HL-60 (cell line): ENCODE measurements around the gene NUDCD3.

Source experiments
- DNase-seq, 2 experiments: peaks; one replicate each; pipeline ENCODE4 v3.0.0-alpha.2; 2010 to 2020; ENCODE audit warnings: low read depth in 1 of 2, low spot score in 1 of 2
- H3K27ac ChIP-seq: fragments of 250-450 bp; sonication (Bioruptor Pico); replicated peaks from 2 replicates; pipeline ENCODE4 v1.5.1; 2020; ENCODE audit warnings: mild to moderate bottlenecking, moderate library complexity
- H3K27me3 ChIP-seq: fragments of 250-450 bp; sonication (Bioruptor Pico); 2 replicates; pipeline ENCODE4 v1.5.1; 2021; ENCODE audit warnings: mild to moderate bottlenecking, moderate library complexity; ENCODE audit not compliant: insufficient read depth, poor library complexity, severe bottlenecking
- H3K4me3 ChIP-seq: replicated peaks from 2 replicates; pipeline ENCODE4 v1.5.1; 2011; ENCODE audit warnings: mild to moderate bottlenecking, control low read depth, low read length; ENCODE audit not compliant: insufficient read depth
- CTCF ChIP-seq: IDR thresholded peaks from one replicate; pipeline ENCODE4 v1.5.1; 2011; ENCODE audit warnings: low read length, control low read depth, inconsistent platforms; ENCODE audit not compliant: insufficient read depth
- GABPA ChIP-seq: IDR thresholded peaks from 2 replicates; pipeline ENCODE4 v1.6.1; 2012; ENCODE audit warnings: low read depth
- POLR2AphosphoS5 ChIP-seq: IDR thresholded peaks from 2 replicates; pipeline ENCODE4 v1.6.1; 2012; ENCODE audit warnings: low read depth
- REST ChIP-seq: IDR thresholded peaks from 2 replicates; pipeline ENCODE4 v1.6.1; 2012; ENCODE audit warnings: low read depth; ENCODE audit not compliant: insufficient replicate concordance
- SPI1 ChIP-seq: IDR thresholded peaks from 2 replicates; pipeline ENCODE4 v1.6.1; 2012; ENCODE audit warnings: low read depth, mild to moderate bottlenecking, borderline replicate concordance

NUDCD3 gene

GRCh38 chr7:44394636-44395035 lies 95.8 kb downstream of the NUDCD3 start:
- H3K27ac ChIP-seq = no peak overlapping the region

GRCh38 chr7:44394112-44394447 lies 96.4 kb downstream of the NUDCD3 start:
- no peak for DNase-seq
- TF ChIP-seq POLR2AphosphoS5 = no peak
- TF ChIP-seq REST = no peak
- no peak for TF ChIP-seq SPI1
- no peak for TF ChIP-seq CTCF
- TF ChIP-seq GABPA = no peak
- Histone ChIP-seq H3K27me3 (no peaks in the 10 kb centered on the region), H3K4me3 (no peak overlapping the region), H3K27ac (no peak overlapping the region)

More at GRCh38 chr7:44394636-44395035, 95.8 kb downstream of the NUDCD3 start:
- Histone ChIP-seq H3K27me3 (no peaks in the 10 kb centered on the region), H3K4me3 (no peak overlapping the region)
- DNase-seq = no peak
- TF ChIP-seq GABPA = no peak
- TF ChIP-seq CTCF = no peak
- no peak for TF ChIP-seq SPI1
- no peak for TF ChIP-seq POLR2AphosphoS5
- TF ChIP-seq REST = no peak

GRCh38 chr7:44393238-44394111 lies 97.0 kb downstream of the NUDCD3 start:
- no peak for DNase-seq
- H3K27me3 ChIP-seq = no peaks in the 10 kb centered on the region
- TF ChIP-seq CTCF = no peak
- no peak for TF ChIP-seq SPI1
- TF ChIP-seq GABPA = no peak
- TF ChIP-seq REST = no peak
- TF ChIP-seq POLR2AphosphoS5 = no peak
- no peak overlapping the region for H3K4me3 ChIP-seq
- H3K27ac ChIP-seq = no peak overlapping the region
